Common myeloid progenitor, CD34-positive (primary cell): Measurements from ENCODE around the gene CCL19.

Experiments
- CTCF ChIA-PET: fragments of 350-600 bp; sonication (Branson Sonifier 250); formaldehyde crosslinking; loops from one replicate; lab custom pipeline; 2021; ENCODE audit warnings: antibody characterized with exemption; lab: Charles Lee
- POLR2A ChIA-PET: fragments of 350-600 bp; sonication (Branson Sonifier 250); formaldehyde crosslinking; loops from one replicate; lab custom pipeline; 2021; ENCODE audit warnings: antibody characterized with exemption; lab: Charles Lee
- DNase-seq, 3 donors: peaks; one replicate each; pipeline versions ENCODE4 v3.0.0 to v3.0.0-alpha.2; 2013
- H3K27ac ChIP-seq, 2 experiments: 1 replicate in 1 of 2; 2 replicates in 1 of 2; pipeline ENCODE4 v1.7.0; 2013; ENCODE audit warnings: inconsistent platforms in 2 of 2, low read length in 2 of 2, mild to moderate bottlenecking in 2 of 2, low read depth in 1 of 2, moderate library complexity in 1 of 2; ENCODE audit not compliant: severe bottlenecking in 2 of 2, insufficient read depth in 1 of 2, poor library complexity in 1 of 2
- H3K27me3 ChIP-seq, 5 experiments: replicated peaks in 2 of 5; 1 replicate in 3 of 5; 2 replicates in 2 of 5; pipeline versions ENCODE4 v1.6.1 to v1.7.0; 2013; ENCODE audit warnings: low read length in 4 of 5, mild to moderate bottlenecking in 2 of 5, moderate library complexity in 2 of 5, inconsistent platforms in 1 of 5; ENCODE audit not compliant: insufficient read depth in 5 of 5, control insufficient read depth in 4 of 5
- H3K36me3 ChIP-seq, 4 experiments: 1 replicate in 2 of 4; 2 replicates in 2 of 4; pipeline versions ENCODE4 v1.6.1 to v1.7.0; 2013; ENCODE audit warnings: low read length in 3 of 4, control low read depth in 1 of 4, mild to moderate bottlenecking in 1 of 4; ENCODE audit not compliant: control insufficient read depth in 4 of 4, insufficient read depth in 4 of 4
- H3K4me1 ChIP-seq, 4 experiments: 1 replicate in 3 of 4; 2 replicates in 1 of 4; pipeline versions ENCODE4 v1.6.1 to v1.7.1; 2013; ENCODE audit warnings: low read length in 3 of 4, mild to moderate bottlenecking in 3 of 4, control low read depth in 1 of 4, inconsistent platforms in 1 of 4, moderate library complexity in 1 of 4; ENCODE audit not compliant: control insufficient read depth in 4 of 4, insufficient read depth in 4 of 4; ENCODE audit errors: control extremely low read depth in 1 of 4
- H3K4me3 ChIP-seq, 7 experiments: 1 replicate in 4 of 7; 2 replicates in 3 of 7; pipeline versions ENCODE4 v1.5.1 to v1.7.0; 2013; ENCODE audit warnings: mild to moderate bottlenecking in 7 of 7, low read length in 6 of 7, moderate library complexity in 6 of 7, inconsistent platforms in 2 of 7, low read depth in 2 of 7, control low read depth in 1 of 7; ENCODE audit not compliant: insufficient read depth in 4 of 7, control insufficient read depth in 1 of 7; ENCODE audit errors: extremely low read depth in 1 of 7
- H3K9me3 ChIP-seq, 5 experiments: 1 replicate in 4 of 5; 2 replicates in 1 of 5; pipeline versions ENCODE4 v1.6.1 to v1.7.1; 2013; ENCODE audit warnings: low read length in 4 of 5, mild to moderate bottlenecking in 2 of 5, inconsistent platforms in 1 of 5, low read depth in 1 of 5, moderate library complexity in 1 of 5; ENCODE audit not compliant: control insufficient read depth in 4 of 5, insufficient read depth in 2 of 5; ENCODE audit errors: control extremely low read depth in 1 of 5
- WGBS: methylation state at CpG from one replicate; pipeline ENCODE4 v1.1.5; 2013; ENCODE audit not compliant: insufficient coverage; 5-methylcytosine and 5-hydroxymethylcytosine counted together

The CCL19 gene

GRCh38 chr9:34665067-34665380 is 26.1 kb downstream of the CCL19 start:
- H3K27me3 ChIP-seq, result peaks cover 0 to 2% (median 0%) of the 10 kb centered on the region in 5 experiments
- H3K9me3 ChIP-seq, result peaks cover 0 to 10% (median 7%) of the 10 kb centered on the region in 5 experiments
- DNase-seq, result no peak
- WGBS, result under 1% methylated on average over 18 of the region's 26 CpGs
- H3K27ac ChIP-seq, result peak overlapping the region in 1 of 2 experiments; percentile 7
- peaks cover 0 to 18% (median 15%) of the 10 kb centered on the region in 4 experiments for H3K4me1 ChIP-seq
- ChIA-PET CTCF (interaction anchor here (0.8 to 10.6 kb wide), 7 partner anchors 11 to 31 kb away, joined by 3 to 96 read pairs (median 8); partner anchors contain the start of genes GALT and SIGMAR1), POLR2A (no interaction called here)
- H3K36me3 ChIP-seq, result peaks cover 0 to 17% (median 4%) of the 10 kb centered on the region in 4 experiments
- peak overlapping the region; percentile 51 to 85 (median 63) for H3K4me3 ChIP-seq

- H3K36me3 ChIP-seq, result peaks cover 0 to 17% (median 3%) of the 10 kb centered on the region in 4 experiments
- WGBS, result 18% methylated on average over 16 of the region's 18 CpGs
- peaks cover 0 to 18% (median 15%) of the 10 kb centered on the region in 4 experiments for H3K4me1 ChIP-seq
- ChIA-PET POLR2A (no interaction called here), CTCF (interaction anchor here (0.8 to 10.6 kb wide), 9 partner anchors 10 to 39 kb away, joined by 3 to 96 read pairs (median 6); partner anchors contain the start of genes GALT and SIGMAR1)
- peak overlapping the region in 1 of 2 experiments; percentile 7 for H3K27ac ChIP-seq
- DNase-seq, result peak; percentile 84 to 91 (median 87)
- H3K9me3 ChIP-seq, result peaks cover 0 to 5% (median 1%) of the 10 kb centered on the region in 5 experiments
- peak overlapping the region; percentile 51 to 85 (median 63) for H3K4me3 ChIP-seq
- peaks cover 0 to 2% (median 0%) of the 10 kb centered on the region in 5 experiments for H3K27me3 ChIP-seq
These were observed 26.6 kb downstream of the CCL19 start for GRCh38 chr9:34664281-34665066.

GRCh38 chr9:34663303-34663605 is 27.8 kb downstream of the CCL19 start:
- H3K4me3 ChIP-seq, result no peak overlapping the region
- POLR2A ChIA-PET, result no interaction called here
- peaks cover 0 to 2% (median 0%) of the 10 kb centered on the region in 5 experiments for H3K27me3 ChIP-seq

GRCh38 chr9:34662526-34663302 is 28.4 kb downstream of the CCL19 start, which contains the start of gene CCL27:
Gene CCL27 (minus strand): TSS chr9:34662657. CDS start chr9:34662633, 24 bp downstream.
- Histone ChIP-seq H3K27ac (no peak within 1 kb of the TSS), H3K9me3 (no peaks in the 10 kb centered on the region), H3K4me3 (no peak within 1 kb of the TSS), H3K4me1 (peaks cover 0 to 18% (median 15%) of the 10 kb centered on the region in 4 experiments), H3K27me3 (peaks cover 0 to 2% (median 0%) of the 10 kb centered on the region in 5 experiments), H3K36me3 (peaks cover 0 to 7% (median 1%) of the 10 kb centered on the region in 4 experiments)
- 100% methylated on average over 3 of the region's 4 CpGs for WGBS
- ChIA-PET CTCF (interaction anchor here (1.1 to 10.6 kb wide), 12 partner anchors 9 to 42 kb away, joined by 3 to 96 read pairs (median 6); partner anchors contain the start of genes DCTN3, GALT, IL11RA and SIGMAR1), POLR2A (no interaction called here)
- no peak for DNase-seq

More at GRCh38 chr9:34663303-34663605, 27.8 kb downstream of the CCL19 start:
- CTCF ChIA-PET, result interaction anchor here (1.3 to 10.6 kb wide), 8 partner anchors 9 to 42 kb away, joined by 3 to 96 read pairs (median 8); partner anchors contain the start of genes DCTN3, GALT and SIGMAR1
- Histone ChIP-seq H3K36me3 (peaks cover 0 to 8% (median 1%) of the 10 kb centered on the region in 4 experiments), H3K9me3 (no peaks in the 10 kb centered on the region), H3K27ac (no peak overlapping the region), H3K4me1 (peaks cover 0 to 18% (median 15%) of the 10 kb centered on the region in 4 experiments)
- no peak for DNase-seq

- no peak overlapping the region for H3K27ac ChIP-seq
- H3K4me1 ChIP-seq, result peaks cover 0 to 4% (median 3%) of the 10 kb centered on the region in 4 experiments
- H3K9me3 ChIP-seq, result no peaks in the 10 kb centered on the region
- no peak for DNase-seq
- H3K36me3 ChIP-seq, result peaks cover 0 to 7% (median 1%) of the 10 kb centered on the region in 4 experiments
- CTCF ChIA-PET, result interaction anchor here (1.5 to 10.6 kb wide), 3 partner anchors 14 to 24 kb away, joined by 6 to 96 read pairs (median 7); partner anchors contain the start of gene GALT
- H3K4me3 ChIP-seq, result no peak overlapping the region
- WGBS, result 94% methylated on average over 6 of the region's 8 CpGs
- H3K27me3 ChIP-seq, result peaks cover 0 to under 1% (median 0%) of the 10 kb centered on the region in 5 experiments
- POLR2A ChIA-PET, result interaction anchor here (1.2 kb wide), 1 partner anchor 1457 kb away, joined by 3 read pairs; no protein-coding TSS in a partner anchor
These were observed 31.4 kb downstream of the CCL19 start for GRCh38 chr9:34659592-34660253.

GRCh38 chr9:34658461-34658860 is 32.6 kb downstream of the CCL19 start:
- POLR2A ChIA-PET, result no interaction called here

More at GRCh38 chr9:34658461-34658860, 32.6 kb downstream of the CCL19 start:
- Histone ChIP-seq H3K4me1 (peaks cover 0 to 5% (median 4%) of the 10 kb centered on the region in 4 experiments), H3K9me3 (no peaks in the 10 kb centered on the region), H3K27ac (no peak overlapping the region), H3K36me3 (peaks cover 0 to 7% (median 1%) of the 10 kb centered on the region in 4 experiments), H3K27me3 (no peaks in the 10 kb centered on the region), H3K4me3 (no peak overlapping the region)
- CTCF ChIA-PET, result interaction anchor here (2.1 to 10.6 kb wide), 2 partner anchors 13 to 23 kb away, joined by 6 to 96 read pairs; partner anchors contain the start of gene GALT
- no peak for DNase-seq
- 95% methylated on average over 14 of the region's 14 CpGs for WGBS
